ENCODE measurements around the gene ATP9A.

- TF ChIP-seq CTCF (IDR thresholded peaks at IDR 0.05): no peak
- no peak for TF ChIP-seq POLR2A (IDR thresholded peaks at IDR 0.05)
Measured at GRCh38 chr20:51588762-51589161, 179.4 kb downstream of the ATP9A start.
